AG09319 (cell line): Measurements from ENCODE around the gene ADH5.
"Not testable (repeated sequence)": the region's sequence is repeated elsewhere in the genome, so short reads cannot be mapped to it uniquely, and the experiment has no call there.

Source experiments
- DNase-seq: peaks from one replicate; pipeline ENCODE4 v3.0.0-alpha.2; 2010; ENCODE audit warnings: low read depth; ENCODE audit errors: extremely low read depth
- CTCF ChIP-seq: IDR thresholded peaks from 2 replicates; pipeline ENCODE4 v1.5.1; 2011; ENCODE audit warnings: low read depth, mild to moderate bottlenecking, inconsistent platforms, low read length, moderate library complexity

The ADH5 gene

GRCh38 chr4:99027304-99027703 lies 61.3 kb downstream of the ADH5 start:
- no peak for TF ChIP-seq CTCF
- DNase-seq = no peak

- DNase-seq = no peak
- TF ChIP-seq CTCF = no peak
Measured at GRCh38 chr4:99025506-99025905, 63.1 kb downstream of the ADH5 start.

DNA sequence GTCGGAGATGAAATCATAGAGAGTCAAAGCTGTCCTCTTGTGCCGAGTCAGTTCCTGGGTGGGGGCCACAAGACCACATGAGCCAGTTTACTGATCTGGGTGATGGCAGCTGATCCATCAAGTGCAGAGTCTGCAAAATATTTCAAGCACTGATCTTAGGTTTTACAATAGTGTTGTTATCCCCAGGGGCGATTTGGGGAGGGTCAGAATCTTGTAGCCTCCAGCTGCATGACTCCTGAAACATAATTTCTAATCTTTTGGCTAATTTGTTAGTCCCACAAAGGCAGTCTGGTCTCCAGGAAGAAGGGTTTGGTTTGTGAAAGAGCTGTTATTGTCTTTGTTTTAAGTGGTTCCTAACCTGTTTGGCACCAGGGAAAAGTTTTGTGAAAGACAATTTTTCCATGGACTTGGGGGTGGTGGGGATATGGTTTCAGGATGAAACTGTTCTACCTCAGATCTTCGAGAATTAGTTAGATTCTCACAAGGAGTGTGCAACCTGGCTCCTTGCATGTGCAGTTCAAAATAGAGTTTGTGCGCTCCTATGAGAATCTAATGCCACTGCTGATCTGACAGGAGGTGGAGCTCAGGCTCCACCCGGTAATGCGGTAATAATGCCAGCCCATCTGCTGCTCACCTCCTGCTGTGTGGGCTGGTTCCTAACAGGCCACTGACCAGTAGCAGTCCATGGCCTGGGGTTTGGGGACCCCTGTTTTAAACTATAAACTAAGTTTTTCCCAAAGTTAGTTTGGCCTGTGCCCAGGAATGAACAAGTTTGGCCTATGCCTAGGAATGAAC lies 63.9 kb downstream of the ADH5 start:
- TF ChIP-seq CTCF = no peak
- DNase-seq = no peak

- DNase-seq = not testable (repeated sequence)
Measured at GRCh38 chr4:99023800-99024251, 64.8 kb downstream of the ADH5 start.

GRCh38 chr4:99022566-99022965 lies 66.0 kb downstream of the ADH5 start:
- TF ChIP-seq CTCF = no peak
- no peak for DNase-seq

GRCh38 chr4:99021386-99021785 lies 67.2 kb downstream of the ADH5 start:
- TF ChIP-seq CTCF = no peak
- no peak for DNase-seq
